Measurements from ENCODE around the gene GFOD1. TPM values are rescaled to one million over a fixed set of nuclear protein-coding genes. Genes with fewer than 3 reads are reported as not detected.

GFOD1 gene
- total and polyA plus RNA-seq, 2 of the 4 experiments (the other 2 are of a cell fraction), result 1.8 to 3.4 TPM

GRCh38 chr6:13383328-13384163 lies 103.9 kb downstream of the GFOD1 start:
- Histone ChIP-seq H3K27me3 (ENCODE audit: control insufficient read depth, insufficient read depth, low read length) (no peaks in the 10 kb centered on the region), H3K23ac (ENCODE audit: low read depth, low read length) (no peak overlapping the region), H4K8ac (ENCODE audit: low read depth in 2 of 2, low read length in 2 of 2) (no peak overlapping the region), H3K9me3 (ENCODE audit: control insufficient read depth, insufficient read depth, low read length) (no peaks in the 10 kb centered on the region), H4K20me1 (ENCODE audit: insufficient read depth, low read length) (no peaks in the 10 kb centered on the region), H2AK9ac (replicated peaks; ENCODE audit: low read depth, low read length, poor library complexity) (no peak overlapping the region), H3K9me1 (ENCODE audit: insufficient read depth, low read length) (no peaks in the 10 kb centered on the region), H3K18ac (ENCODE audit: low read depth, low read length) (no peak overlapping the region), H3K4ac (ENCODE audit: low read depth, low read length) (no peak overlapping the region), H3K56ac (ENCODE audit: extremely low read depth, insufficient read depth, low read length) (no peak overlapping the region), H2BK20ac (ENCODE audit: low read depth, low read length) (no peak overlapping the region), H3K14ac (replicated peaks; ENCODE audit: low read depth, low read length) (no peak overlapping the region), H3K4me1 (ENCODE audit: control insufficient read depth, insufficient read depth, low read length) (no peaks in the 10 kb centered on the region), H2BK5ac (ENCODE audit: low read depth, low read length, poor library complexity, severe bottlenecking) (no peak overlapping the region), H2BK15ac (ENCODE audit: low read depth, low read length) (no peak overlapping the region), H3K4me3 (ENCODE audit: insufficient read depth, low read depth, low read length) (no peak overlapping the region), H4K5ac (ENCODE audit: low read depth, low read length) (no peak overlapping the region), H3K27ac (ENCODE audit: insufficient read depth, low read length) (no peak overlapping the region), H2AFZ (replicated peaks; ENCODE audit: low read length, poor library complexity) (no peak overlapping the region), H4K91ac (ENCODE audit: insufficient read depth, low read depth, low read length) (no peak overlapping the region), H3K4me2 (ENCODE audit: low read depth, low read length) (no peak overlapping the region), H3K79me1 (ENCODE audit: low read depth in 1 of 2, low read length in 2 of 2) (no peaks in the 10 kb centered on the region), H2AK5ac (ENCODE audit: low read depth, low read length) (no peak overlapping the region), H3K36me3 (ENCODE audit: control insufficient read depth, insufficient read depth, low read length) (no peaks in the 10 kb centered on the region), H2BK120ac (ENCODE audit: low read depth, low read length) (no peak overlapping the region), H3K9ac (ENCODE audit: low read depth, low read length) (no peak overlapping the region)
- CTCF ChIA-PET, result interaction anchor here (0.9 kb wide), 1 partner anchor 13 kb away, joined by 6 read pairs; no protein-coding TSS in a partner anchor
- peak; percentile 29 for TF ChIP-seq CTCF (conservative IDR thresholded peaks at IDR 0.05; ENCODE audit: low read depth, low read length)
- TF ChIP-seq ELK1 (IDR thresholded peaks at IDR 0.05; ENCODE audit: borderline replicate concordance, low read depth, low read length), result no peak
- TF ChIP-seq RAD21 (IDR thresholded peaks at IDR 0.05; ENCODE audit: low read length), result peak; percentile 30
- TF ChIP-seq CEBPB (IDR thresholded peaks at IDR 0.05; ENCODE audit: low read depth, low read length), result 0 out of 2 replicates have a peak, but pooled peaks have one; percentile 36
- no CpG with 5 or more reads among the region's 9 CpGs for WGBS, 2 experiments (ENCODE audit: extremely low coverage in 2 of 2, insufficient read length in 1 of 2)
- dilution Hi-C loops (cut with HindIII; ENCODE audit: low sequenced_read_pairs, unreplicated experiment) (no loop called here), in situ Hi-C loops (cut with MboI; ENCODE audit: low sequenced_read_pairs) (no loop called here), intact Hi-C loops (cut with micrococcal nuclease) (loop anchor here (1.0 kb wide), 1 partner anchor 47 kb away; no protein-coding TSS in a partner anchor)
- peak; percentile 54 for DNase-seq
- POLR2A ChIA-PET (ENCODE audit: unreplicated experiment), result interaction anchor here (0.6 kb wide), 1 partner anchor 20 kb away, joined by 6 read pairs; no protein-coding TSS in a partner anchor
- no TSS peak for BruUV-seq (replicated peaks)
- peak; percentile 79 for ATAC-seq (ENCODE audit: low read depth)
